ENCODE data around the gene HIPK3.

The HIPK3 gene

DNA sequence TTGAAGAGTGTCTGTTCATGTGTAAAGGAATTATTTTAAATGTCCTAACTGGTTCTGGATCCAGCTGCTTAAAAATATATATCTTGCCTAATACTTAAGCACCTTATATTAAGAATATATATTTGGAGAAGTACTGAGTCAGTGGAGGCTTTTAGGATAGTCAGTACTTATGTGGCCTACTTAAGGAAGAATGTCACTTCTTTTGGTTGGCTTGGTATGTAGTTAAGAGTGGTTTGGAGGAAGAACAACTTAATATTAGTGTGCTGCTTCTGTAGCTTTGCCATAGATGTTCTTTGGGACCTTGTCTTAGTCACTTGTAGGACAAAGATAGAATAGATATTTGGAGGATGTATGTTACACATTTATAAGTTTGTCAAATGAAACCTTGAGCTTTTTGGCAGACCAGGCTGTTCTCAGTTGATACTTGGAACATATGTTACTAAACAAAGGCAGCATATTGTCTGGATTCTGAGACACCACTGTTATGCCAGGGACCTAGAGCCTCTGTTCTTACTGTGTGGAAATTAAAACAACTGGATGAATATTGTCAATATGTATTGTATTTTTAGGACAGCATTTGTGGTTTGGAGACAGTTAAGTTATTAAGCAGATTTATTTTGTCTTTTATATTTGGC is 4.9 kb downstream of the HIPK3 start:
- no peak overlapping the region for H3K4me3 ChIP-seq (ENCODE audit: low read depth, low read length)
- DNase-seq (ENCODE audit: low read depth): no peak
- TF ChIP-seq, protein P1, sequence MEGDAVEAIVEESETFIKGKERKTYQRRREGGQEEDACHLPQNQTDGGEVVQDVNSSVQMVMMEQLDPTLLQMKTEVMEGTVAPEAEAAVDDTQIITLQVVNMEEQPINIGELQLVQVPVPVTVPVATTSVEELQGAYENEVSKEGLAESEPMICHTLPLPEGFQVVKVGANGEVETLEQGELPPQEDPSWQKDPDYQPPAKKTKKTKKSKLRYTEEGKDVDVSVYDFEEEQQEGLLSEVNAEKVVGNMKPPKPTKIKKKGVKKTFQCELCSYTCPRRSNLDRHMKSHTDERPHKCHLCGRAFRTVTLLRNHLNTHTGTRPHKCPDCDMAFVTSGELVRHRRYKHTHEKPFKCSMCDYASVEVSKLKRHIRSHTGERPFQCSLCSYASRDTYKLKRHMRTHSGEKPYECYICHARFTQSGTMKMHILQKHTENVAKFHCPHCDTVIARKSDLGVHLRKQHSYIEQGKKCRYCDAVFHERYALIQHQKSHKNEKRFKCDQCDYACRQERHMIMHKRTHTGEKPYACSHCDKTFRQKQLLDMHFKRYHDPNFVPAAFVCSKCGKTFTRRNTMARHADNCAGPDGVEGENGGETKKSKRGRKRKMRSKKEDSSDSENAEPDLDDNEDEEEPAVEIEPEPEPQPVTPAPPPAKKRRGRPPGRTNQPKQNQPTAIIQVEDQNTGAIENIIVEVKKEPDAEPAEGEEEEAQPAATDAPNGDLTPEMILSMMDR (IDR thresholded peaks at IDR 0.05; ENCODE audit: low read depth, low read length, missing control alignments): no peak

DNA sequence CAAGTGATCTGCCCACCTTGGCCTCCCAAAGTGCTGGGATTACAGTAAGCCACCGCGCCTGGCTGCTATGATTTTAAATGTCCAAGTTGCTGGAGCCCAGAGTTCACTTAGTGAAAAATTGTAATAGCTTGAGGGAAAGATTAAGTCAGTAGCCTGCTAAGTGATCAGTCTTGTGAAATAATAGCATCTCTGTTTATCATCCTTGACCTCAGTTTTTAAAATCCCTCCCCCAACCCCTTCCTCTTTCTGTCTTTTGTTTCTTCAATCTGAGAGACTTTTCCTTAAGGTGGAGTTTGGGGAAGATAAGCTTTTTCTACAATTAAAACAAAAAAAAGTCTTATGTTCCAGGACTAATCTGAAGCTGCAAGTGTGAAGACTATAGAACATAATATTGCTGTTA is 6.4 kb downstream of the HIPK3 start:
- no peak for DNase-seq (ENCODE audit: low read depth)
- TF ChIP-seq, protein P1 (IDR thresholded peaks at IDR 0.05; ENCODE audit: low read depth, low read length, missing control alignments): no peak
- no peak overlapping the region for H3K4me3 ChIP-seq (ENCODE audit: low read depth, low read length)

DNA sequence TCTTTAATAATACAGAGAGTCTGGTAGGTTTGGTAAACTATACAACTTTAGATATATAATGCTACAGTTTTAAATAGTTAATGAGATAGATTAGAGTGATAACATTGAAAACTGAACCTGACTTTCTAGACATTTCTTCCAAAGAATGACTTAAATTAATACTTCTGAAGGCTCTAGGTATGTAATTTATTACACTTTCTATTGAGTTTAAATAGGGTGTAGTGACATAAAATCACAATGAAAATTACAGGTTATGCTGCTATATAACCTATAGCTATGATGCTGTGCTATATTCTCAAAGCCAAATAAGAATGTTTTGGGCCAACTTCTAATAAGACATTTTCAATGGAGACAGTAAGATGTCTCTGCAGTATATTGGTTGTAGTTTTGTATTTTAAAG is 7.7 kb downstream of the HIPK3 start:
- no peak overlapping the region for H3K4me3 ChIP-seq (ENCODE audit: low read depth, low read length)
- DNase-seq (ENCODE audit: low read depth): no peak
- TF ChIP-seq, protein P1 (IDR thresholded peaks at IDR 0.05; ENCODE audit: low read depth, low read length, missing control alignments): no peak

DNA sequence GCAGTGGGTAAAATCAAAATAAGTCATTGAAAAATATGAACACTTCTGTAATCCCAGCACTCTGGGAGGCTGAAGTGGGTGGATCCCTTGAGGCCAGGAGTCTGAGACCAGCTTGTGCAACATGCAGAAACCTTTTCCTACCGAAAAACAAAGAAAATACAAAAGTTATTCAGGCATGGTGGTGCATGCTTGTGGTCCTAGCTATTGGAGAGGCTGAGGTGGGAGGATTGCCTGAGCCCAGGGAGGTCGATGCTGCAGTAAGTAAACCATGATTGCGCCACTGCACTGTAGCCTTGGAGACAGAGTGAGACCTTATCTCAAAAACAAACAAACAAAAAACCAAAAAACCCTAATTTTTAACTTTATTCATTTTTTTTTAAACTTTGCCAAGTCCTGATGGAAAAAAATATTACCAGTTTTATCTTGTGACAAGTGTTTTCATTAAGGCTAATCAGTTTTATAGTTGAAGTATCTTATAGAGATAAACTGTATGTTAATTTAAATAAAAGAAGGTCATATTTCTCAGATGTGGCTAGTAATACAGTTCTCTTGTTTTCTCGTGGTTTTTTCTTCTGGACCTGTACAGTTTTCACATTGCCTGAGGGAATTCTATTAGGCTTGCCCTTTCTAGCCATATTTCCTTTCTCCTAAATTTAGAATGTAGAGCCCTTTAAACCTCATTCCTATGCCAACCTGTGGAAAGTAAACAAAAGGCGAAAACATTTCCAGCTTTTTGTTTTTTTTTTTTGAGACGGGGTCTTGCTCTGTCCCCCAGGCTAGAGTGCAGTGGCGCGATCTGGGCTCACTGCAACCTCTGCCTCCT is 9.4 kb downstream of the HIPK3 start:
- no peak for DNase-seq (ENCODE audit: low read depth)
- H3K4me3 ChIP-seq (ENCODE audit: low read depth, low read length): no peak overlapping the region
- TF ChIP-seq, protein P1 (IDR thresholded peaks at IDR 0.05; ENCODE audit: low read depth, low read length, missing control alignments): no peak

DNA sequence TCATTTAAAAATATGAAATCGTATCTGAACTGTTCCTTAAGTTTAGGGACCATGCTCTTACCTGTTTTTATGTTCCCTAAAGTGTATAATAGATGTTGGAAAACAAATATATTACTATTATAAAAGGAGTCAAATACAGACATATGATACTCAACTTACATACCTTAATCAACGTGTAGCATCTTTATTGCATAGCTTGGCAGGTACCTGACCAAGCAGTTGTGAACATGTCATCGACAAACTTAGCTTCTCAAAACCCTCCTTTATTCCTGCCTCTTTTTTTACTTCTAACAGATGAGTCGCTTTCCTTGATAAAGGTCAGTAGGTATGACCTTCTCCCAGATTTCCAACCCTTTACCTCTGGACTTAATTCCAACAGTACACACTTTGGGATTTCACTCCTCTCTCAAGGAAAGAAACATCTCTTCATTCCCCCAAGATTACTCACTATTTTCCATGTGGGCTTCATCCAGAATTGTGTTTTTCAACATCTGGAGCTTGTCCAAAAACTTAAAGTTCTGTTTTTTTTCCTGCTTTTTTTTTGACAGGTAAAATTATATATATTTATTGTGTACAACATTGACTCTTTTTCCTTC is 11.9 kb downstream of the HIPK3 start:
- no peak overlapping the region for H3K4me3 ChIP-seq (ENCODE audit: low read depth, low read length)
- TF ChIP-seq, protein P1 (IDR thresholded peaks at IDR 0.05; ENCODE audit: low read depth, low read length, missing control alignments): no peak
- DNase-seq (ENCODE audit: low read depth): no peak

DNA sequence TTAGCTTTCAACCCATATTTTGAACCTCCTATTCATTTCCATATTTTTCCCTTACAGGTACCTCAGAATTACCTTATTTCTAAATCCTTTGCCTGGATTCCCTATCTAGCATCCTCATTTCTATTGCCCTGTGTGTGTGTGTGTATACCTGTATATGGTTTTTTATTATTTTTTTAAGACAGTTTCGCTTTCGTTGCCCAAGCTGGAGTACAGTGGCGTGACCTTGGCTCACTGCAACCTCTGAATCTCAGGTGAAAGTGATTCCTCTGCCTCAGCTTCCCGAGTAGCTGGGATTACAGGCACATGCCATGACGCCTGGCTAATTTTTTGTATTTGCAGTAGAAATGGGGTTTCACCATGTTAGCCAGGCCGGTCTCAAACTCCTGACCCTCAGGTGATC is 12.6 kb downstream of the HIPK3 start:
- DNase-seq (ENCODE audit: low read depth): no peak
- TF ChIP-seq, protein P1 (IDR thresholded peaks at IDR 0.05; ENCODE audit: low read depth, low read length, missing control alignments): no peak
- no peak overlapping the region for H3K4me3 ChIP-seq (ENCODE audit: low read depth, low read length)

All from GM12864 (cell line).